Mesothelial cell of epicardium (in vitro differentiated cells): ENCODE data around the gene PNPLA4. TPM values are rescaled to one million over a fixed set of nuclear protein-coding genes. Genes with fewer than 3 reads are reported as not detected.

Source experiments
- DNase-seq, 2 experiments: peaks; one replicate each; pipeline ENCODE4 v3.0.0; 2021; ENCODE audit warnings: low spot score in 2 of 2; ENCODE audit not compliant: unreplicated experiment in 2 of 2
- H3K27ac Mint-ChIP-seq: 2 replicates; pipeline ENCODE4 v1.8.0; 2021; ENCODE audit warnings: mixed read lengths
- H3K27me3 Mint-ChIP-seq: 2 replicates; pipeline ENCODE4 v1.8.0; 2021; ENCODE audit warnings: low read depth, mixed read lengths
- H3K36me3 Mint-ChIP-seq: 2 replicates; pipeline ENCODE4 v1.8.0; 2021; ENCODE audit warnings: mixed read lengths
- H3K4me1 Mint-ChIP-seq: 2 replicates; pipeline ENCODE4 v1.8.0; 2021; ENCODE audit warnings: mixed read lengths
- H3K4me3 Mint-ChIP-seq: 2 replicates; pipeline ENCODE4 v1.8.0; 2021; ENCODE audit warnings: mild to moderate bottlenecking, moderate library complexity, mixed read lengths
- H3K9me3 Mint-ChIP-seq: 2 replicates; pipeline ENCODE4 v1.8.0; 2021; ENCODE audit warnings: mixed read lengths
- total RNA-seq: library from RNA; stranded (reverse); gene quantifications from 3 replicates; pipeline ENCODE4 v1.2.1, GENCODE V29; 2021
- TF ChIP-seq, protein P1 (sequence below): fragments of 200-600 bp; sonication (generic); IDR thresholded peaks from one replicate; pipeline ENCODE4 v1.5.0; 2021; ENCODE audit warnings: antibody characterized with exemption; ENCODE audit not compliant: unreplicated experiment

The PNPLA4 gene
- total RNA-seq, 1 donor from 2014 or later, result 16.5 TPM

- TF ChIP-seq, protein P1, sequence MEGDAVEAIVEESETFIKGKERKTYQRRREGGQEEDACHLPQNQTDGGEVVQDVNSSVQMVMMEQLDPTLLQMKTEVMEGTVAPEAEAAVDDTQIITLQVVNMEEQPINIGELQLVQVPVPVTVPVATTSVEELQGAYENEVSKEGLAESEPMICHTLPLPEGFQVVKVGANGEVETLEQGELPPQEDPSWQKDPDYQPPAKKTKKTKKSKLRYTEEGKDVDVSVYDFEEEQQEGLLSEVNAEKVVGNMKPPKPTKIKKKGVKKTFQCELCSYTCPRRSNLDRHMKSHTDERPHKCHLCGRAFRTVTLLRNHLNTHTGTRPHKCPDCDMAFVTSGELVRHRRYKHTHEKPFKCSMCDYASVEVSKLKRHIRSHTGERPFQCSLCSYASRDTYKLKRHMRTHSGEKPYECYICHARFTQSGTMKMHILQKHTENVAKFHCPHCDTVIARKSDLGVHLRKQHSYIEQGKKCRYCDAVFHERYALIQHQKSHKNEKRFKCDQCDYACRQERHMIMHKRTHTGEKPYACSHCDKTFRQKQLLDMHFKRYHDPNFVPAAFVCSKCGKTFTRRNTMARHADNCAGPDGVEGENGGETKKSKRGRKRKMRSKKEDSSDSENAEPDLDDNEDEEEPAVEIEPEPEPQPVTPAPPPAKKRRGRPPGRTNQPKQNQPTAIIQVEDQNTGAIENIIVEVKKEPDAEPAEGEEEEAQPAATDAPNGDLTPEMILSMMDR, result peak; percentile 20
- no peaks in the 10 kb centered on the region for H3K27me3 Mint-ChIP-seq
- no peak overlapping the region for H3K27ac Mint-ChIP-seq
- no peaks in the 10 kb centered on the region for H3K9me3 Mint-ChIP-seq
- DNase-seq, result no peak
- no peaks in the 10 kb centered on the region for H3K36me3 Mint-ChIP-seq
- H3K4me3 Mint-ChIP-seq, result no peak overlapping the region
- H3K4me1 Mint-ChIP-seq, result peaks cover 3% of the 10 kb centered on the region
Observed at GRCh38 chrX:7941390-7942042, 14.3 kb upstream of the PNPLA4 start.

DNA sequence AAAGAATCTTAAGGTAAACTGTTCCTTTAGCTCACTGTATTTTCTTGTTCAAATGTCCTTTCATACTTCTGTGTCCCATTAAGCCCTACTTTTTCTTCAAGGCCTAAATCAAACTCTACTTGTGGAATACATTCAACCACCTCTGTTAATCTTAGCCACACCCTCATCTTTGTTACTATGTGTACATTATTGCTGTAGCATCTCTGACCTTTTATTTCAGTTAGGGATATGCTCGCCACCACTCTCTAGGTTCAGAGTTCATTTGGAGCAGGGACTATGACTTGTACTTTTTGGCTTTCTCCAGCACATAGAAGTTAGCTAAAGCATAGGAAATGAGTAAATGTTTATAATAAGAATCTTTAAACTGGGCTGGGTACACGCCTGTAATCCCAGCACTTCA is 6.8 kb upstream of the PNPLA4 start:
- Mint-ChIP-seq H3K4me3 (no peak overlapping the region), H3K9me3 (no peaks in the 10 kb centered on the region), H3K4me1 (peaks cover 1% of the 10 kb centered on the region), H3K27ac (no peak overlapping the region), H3K36me3 (no peaks in the 10 kb centered on the region), H3K27me3 (peaks cover 4% of the 10 kb centered on the region)
- DNase-seq, result no peak
- TF ChIP-seq, protein P1, result no peak

- H3K4me3 Mint-ChIP-seq, result peak overlapping the region; percentile 87
- H3K4me1 Mint-ChIP-seq, result peaks cover 11% of the 10 kb centered on the region
- TF ChIP-seq, protein P1, result no peak
- H3K9me3 Mint-ChIP-seq, result no peaks in the 10 kb centered on the region
- H3K27me3 Mint-ChIP-seq, result peaks cover 9% of the 10 kb centered on the region
- no peaks in the 10 kb centered on the region for H3K36me3 Mint-ChIP-seq
- peak overlapping the region; percentile 98 for H3K27ac Mint-ChIP-seq
- no peak for DNase-seq
Observed at GRCh38 chrX:7926914-7927258, 327 bp downstream of the PNPLA4 start.

GRCh38 chrX:7926501-7926900 is 712 bp downstream of the PNPLA4 start:
- TF ChIP-seq, protein P1, result no peak
- Mint-ChIP-seq H3K27ac (peak overlapping the region; percentile 98), H3K9me3 (no peaks in the 10 kb centered on the region), H3K27me3 (peaks cover 9% of the 10 kb centered on the region), H3K4me1 (peaks cover 11% of the 10 kb centered on the region), H3K4me3 (peak overlapping the region; percentile 87), H3K36me3 (no peaks in the 10 kb centered on the region)
- no peak for DNase-seq

- H3K9me3 Mint-ChIP-seq, result no peaks in the 10 kb centered on the region
- peaks cover 8% of the 10 kb centered on the region for H3K27me3 Mint-ChIP-seq
- H3K4me1 Mint-ChIP-seq, result peaks cover 11% of the 10 kb centered on the region
- DNase-seq, result peak in 1 of 2 experiments; percentile 65
- no peaks in the 10 kb centered on the region for H3K36me3 Mint-ChIP-seq
- H3K27ac Mint-ChIP-seq, result peak overlapping the region; percentile 98
- peak overlapping the region; percentile 87 for H3K4me3 Mint-ChIP-seq
- TF ChIP-seq, protein P1, result peak; percentile 73
Observed at GRCh38 chrX:7925867-7926472, 1.2 kb downstream of the PNPLA4 start.
